CMK (cell line): ENCODE results near the gene GPC1.

Experiments
- DNase-seq: peaks from one replicate; pipeline ENCODE4 v3.0.0-alpha.2; 2010; ENCODE audit warnings: low read depth

The GPC1 gene

GRCh38 chr2:240442891-240443715, 7.6 kb downstream of the GPC1 start:
- no peak for DNase-seq

- DNase-seq, result no peak
Observed at GRCh38 chr2:240443891-240444301, 8.4 kb downstream of the GPC1 start.

- no peak for DNase-seq
Observed at GRCh38 chr2:240444464-240444863, 9.0 kb downstream of the GPC1 start.

GRCh38 chr2:240445961-240446663, 10.6 kb downstream of the GPC1 start:
- DNase-seq, result no peak

- DNase-seq, result no peak
Observed at GRCh38 chr2:240446664-240447175, 11.3 kb downstream of the GPC1 start.

GRCh38 chr2:240447331-240447730, 11.9 kb downstream of the GPC1 start:
- no peak for DNase-seq

GRCh38 chr2:240447934-240448333, 12.5 kb downstream of the GPC1 start:
- DNase-seq, result no peak

GRCh38 chr2:240448387-240449274, 13.2 kb downstream of the GPC1 start:
- DNase-seq, result no peak

GRCh38 chr2:240449764-240450531, 14.5 kb downstream of the GPC1 start:
- no peak for DNase-seq

- no peak for DNase-seq
Observed at GRCh38 chr2:240450532-240451107, 15.2 kb downstream of the GPC1 start.

- DNase-seq, result no peak
Observed at GRCh38 chr2:240451108-240451611, 15.7 kb downstream of the GPC1 start.

GRCh38 chr2:240451791-240452461, 16.5 kb downstream of the GPC1 start:
- DNase-seq, result no peak

GRCh38 chr2:240452462-240453256, 17.2 kb downstream of the GPC1 start:
- peak; percentile 21 for DNase-seq

- no peak for DNase-seq
Observed at GRCh38 chr2:240453461-240454105, 18.1 kb downstream of the GPC1 start.

- no peak for DNase-seq
Observed at GRCh38 chr2:240454106-240454901, 18.8 kb downstream of the GPC1 start.

- no peak for DNase-seq
Observed at GRCh38 chr2:240455272-240455646, 19.8 kb downstream of the GPC1 start.

GRCh38 chr2:240455647-240456446, 20.4 kb downstream of the GPC1 start:
- no peak for DNase-seq
